GM23248 (cell line): ENCODE data around the gene HTT.

ENCODE experiments used
- EZH2 ChIP-seq: fragments of 200-600 bp; sonication (generic); IDR thresholded peaks from 2 replicates; pipeline ENCODE4 v1.6.1; 2018; ENCODE audit warnings: antibody characterized with exemption, mild to moderate bottlenecking; ENCODE audit not compliant: insufficient read depth, poor library complexity, severe bottlenecking
- EZH2phosphoT487 ChIP-seq: fragments of 200-600 bp; sonication (generic); IDR thresholded peaks from 2 replicates; pipeline ENCODE4 v1.6.1; 2018; ENCODE audit warnings: antibody characterized with exemption, moderate library complexity, mild to moderate bottlenecking, low read depth; ENCODE audit not compliant: insufficient read depth

GRCh38 chr4:3243136-3243780 is 168.8 kb downstream of the HTT start:
- TF ChIP-seq EZH2phosphoT487, result no peak
- TF ChIP-seq EZH2, result no peak
